ENCODE data around the gene DUSP15. TPM values are rescaled to one million over a fixed set of nuclear protein-coding genes. Genes with fewer than 3 reads are reported as not detected.

Gene DUSP15
- polyA plus RNA-seq, 1 donor from 2014 or later = 62.7 TPM

GRCh38 chr20:31862157-31862470 lies 8.2 kb downstream of the DUSP15 start:
- H3K4me2 ChIP-seq (ENCODE audit: low read length) = peak overlapping the region; percentile 77
- no peaks in the 10 kb centered on the region for H3K36me3 ChIP-seq (ENCODE audit: insufficient read depth, low read length)
- peak overlapping the region; percentile 75 for H3K4me3 ChIP-seq (ENCODE audit: low read length)
- peaks cover 8% of the 10 kb centered on the region for H3F3A ChIP-seq (ENCODE audit: insufficient read depth, low read length, poor library complexity, severe bottlenecking)
- no peaks in the 10 kb centered on the region for H4K20me1 ChIP-seq (ENCODE audit: insufficient read depth)
- peak overlapping the region; percentile 92 for H3K27ac ChIP-seq (ENCODE audit: low read length)
- no peaks in the 10 kb centered on the region for H3K27me3 ChIP-seq (ENCODE audit: insufficient read depth, low read depth, low read length)
- H3K79me2 ChIP-seq (replicated peaks; ENCODE audit: insufficient read depth, low read length) = no peaks in the 10 kb centered on the region
- peak overlapping the region; percentile 87 for H2AFZ ChIP-seq (ENCODE audit: low read depth, low read length)
- H3K9me3 ChIP-seq (ENCODE audit: low read length) = no peaks in the 10 kb centered on the region
- no peak for TF ChIP-seq MXI1 (conservative IDR thresholded peaks at IDR 0.05; ENCODE audit: poor library complexity, severe bottlenecking)
- TF ChIP-seq REST (IDR thresholded peaks at IDR 0.05; ENCODE audit: borderline replicate concordance) = peak; percentile 87
- TF ChIP-seq TAF1 (IDR thresholded peaks at IDR 0.05; ENCODE audit: low read depth) = peak; percentile 68
- TF ChIP-seq RAD21 (conservative IDR thresholded peaks at IDR 0.05) = peak; percentile 24
- no peak for TF ChIP-seq POLR2AphosphoS5 (IDR thresholded peaks at IDR 0.05)
- TF ChIP-seq EZH2 (IDR thresholded peaks at IDR 0.05; ENCODE audit: borderline replicate concordance, insufficient read depth, low read length, poor library complexity, severe bottlenecking) = no peak
- peak; percentile 30 for TF ChIP-seq EP300 (conservative IDR thresholded peaks at IDR 0.05; ENCODE audit: poor library complexity, severe bottlenecking)
- H3K9me2 ChIP-seq (ENCODE audit: insufficient read depth, low read length) = no peaks in the 10 kb centered on the region
- H3K9ac ChIP-seq (ENCODE audit: low read length) = peak overlapping the region; percentile 84

DNA sequence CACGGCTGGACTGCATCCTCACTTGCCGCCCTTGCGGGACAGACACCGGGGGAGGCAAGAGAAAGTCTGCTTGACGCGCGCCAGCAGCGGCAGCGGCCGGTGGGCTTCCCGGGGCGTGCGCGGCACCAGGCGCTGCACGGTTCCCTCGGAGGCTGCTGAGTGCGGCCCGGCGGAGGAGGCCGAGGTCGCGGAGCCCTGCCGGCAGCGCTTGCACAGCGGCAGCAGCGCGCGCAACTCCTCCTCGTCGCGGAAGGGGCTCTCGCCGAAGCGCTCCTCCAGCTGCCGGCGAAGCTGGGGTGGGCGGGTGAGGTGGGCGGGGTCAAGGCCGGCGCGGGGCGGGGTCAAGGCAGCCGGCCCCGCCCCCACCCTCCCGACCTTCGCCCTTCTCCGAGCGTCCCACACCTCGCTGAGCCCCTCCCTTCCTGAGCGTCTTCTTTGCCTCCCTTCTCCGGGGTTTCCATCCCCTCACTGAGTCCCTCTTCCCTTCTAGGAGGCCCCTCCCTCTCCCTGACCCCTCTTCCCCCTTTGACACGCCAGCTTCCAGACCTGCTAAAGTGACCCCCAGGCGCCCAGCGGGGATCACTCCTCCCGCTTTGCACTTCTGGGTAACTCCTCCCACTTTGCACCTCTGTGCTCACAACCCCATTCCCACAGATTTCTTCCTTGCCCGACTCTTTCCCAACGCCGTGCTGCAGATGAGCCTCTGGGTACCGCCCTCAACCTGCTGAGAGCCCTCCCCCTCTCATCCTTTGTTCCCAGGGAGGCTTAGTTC lies 8.8 kb downstream of the DUSP15 start:
- Histone ChIP-seq H3K9me3 (ENCODE audit: low read length) (no peaks in the 10 kb centered on the region), H4K20me1 (ENCODE audit: insufficient read depth) (no peaks in the 10 kb centered on the region), H3K9ac (ENCODE audit: low read length) (peak overlapping the region; percentile 84), H3K27me3 (ENCODE audit: insufficient read depth, low read depth, low read length) (no peaks in the 10 kb centered on the region), H3K79me2 (replicated peaks; ENCODE audit: insufficient read depth, low read length) (no peaks in the 10 kb centered on the region), H3K4me3 (ENCODE audit: low read length) (peak overlapping the region; percentile 75), H3K36me3 (ENCODE audit: insufficient read depth, low read length) (no peaks in the 10 kb centered on the region), H2AFZ (ENCODE audit: low read depth, low read length) (peak overlapping the region; percentile 88), H3K9me2 (ENCODE audit: insufficient read depth, low read length) (no peaks in the 10 kb centered on the region), H3K4me2 (ENCODE audit: low read length) (peak overlapping the region; percentile 77), H3K27ac (ENCODE audit: low read length) (peak overlapping the region; percentile 92), H3F3A (ENCODE audit: insufficient read depth, low read length, poor library complexity, severe bottlenecking) (peaks cover 8% of the 10 kb centered on the region)
- TF ChIP-seq POLR2AphosphoS5 (IDR thresholded peaks at IDR 0.05) (peak; percentile 92), CTCF (IDR thresholded peaks at IDR 0.05; ENCODE audit: poor library complexity, severe bottlenecking) (peak; percentile 37), RAD21 (conservative IDR thresholded peaks at IDR 0.05) (peak; percentile 30), MXI1 (conservative IDR thresholded peaks at IDR 0.05; ENCODE audit: poor library complexity, severe bottlenecking) (peak; percentile 69), SMC3 (conservative IDR thresholded peaks at IDR 0.05; ENCODE audit: poor library complexity) (peak; percentile 39), EZH2 (IDR thresholded peaks at IDR 0.05; ENCODE audit: borderline replicate concordance, insufficient read depth, low read length, poor library complexity, severe bottlenecking) (no peak), REST (IDR thresholded peaks at IDR 0.05; ENCODE audit: borderline replicate concordance) (no peak), EP300 (conservative IDR thresholded peaks at IDR 0.05; ENCODE audit: poor library complexity, severe bottlenecking) (peak; percentile 35), TAF1 (IDR thresholded peaks at IDR 0.05; ENCODE audit: low read depth) (peak; percentile 52)
